ENCODE results near the gene DYNC1I1.

GRCh38 chr7:95753440-95753839 lies 18.9 kb upstream of the DYNC1I1 start:
- TF ChIP-seq YY1 (IDR thresholded peaks at IDR 0.05; ENCODE audit: insufficient read depth, insufficient read length) = no peak
- no peak for TF ChIP-seq ZNF274 (IDR thresholded peaks at IDR 0.05; ENCODE audit: low read depth, low read length)
